Left lung (tissue), 10 donors: ENCODE measurements around the gene RBMS3. TPM values are rescaled to one million over a fixed set of nuclear protein-coding genes. Genes with fewer than 3 reads are reported as not detected.

ENCODE experiments used
- ATAC-seq: fragments of 200-7000 bp; cut with Tn5 transposase; one replicate; pipeline ENCODE4 v1.9.1; 2020; ENCODE audit warnings: moderate library complexity
- DNase-seq, 4 donors: peaks; one replicate each; pipeline ENCODE4 v3.0.0-alpha.2; 2013 to 2020
- H3K27ac ChIP-seq, 2 donors: fragments of 200-600 bp; sonication (generic) in 1 of 2; one replicate each; pipeline versions ENCODE4 v1.5.0 to v1.8.0; 2020 to 2021
- H3K27me3 ChIP-seq, 2 donors: fragments of 200-600 bp; sonication (generic) in 1 of 2; one replicate each; pipeline versions ENCODE4 v1.5.0 to v1.8.0; 2020 to 2021
- H3K36me3 ChIP-seq, 2 donors: fragments of 200-600 bp; sonication (generic) in 1 of 2; one replicate each; pipeline versions ENCODE4 v1.5.0 to v1.8.0; 2020 to 2021
- H3K4me1 ChIP-seq, 2 donors: fragments of 200-600 bp; one replicate each; pipeline ENCODE4 v1.8.0; 2021
- H3K4me3 ChIP-seq, 2 donors: fragments of 200-600 bp; sonication (generic) in 1 of 2; one replicate each; pipeline versions ENCODE4 v1.5.0 to v1.8.0; 2020 to 2021; ENCODE audit warnings: mild to moderate bottlenecking in 1 of 2
- H3K9me3 ChIP-seq, 2 donors: fragments of 200-600 bp; sonication (generic) in 1 of 2; one replicate each; pipeline versions ENCODE4 v1.5.0 to v1.8.0; 2020 to 2021
- CTCF ChIP-seq, 2 donors: fragments of 200-600 bp; sonication (generic) in 1 of 2; IDR thresholded peaks; one replicate each; pipeline versions ENCODE4 v1.5.0 to v1.8.0; 2021; ENCODE audit warnings: antibody characterized with exemption in 2 of 2
- intact Hi-C, 2 donors: fragments of 100-400 bp; cut with DNase I; formaldehyde crosslinking; loops; one replicate each; pipeline versions ENCODE4 v1.11.2 to v1.14.2; 2022
- polyA plus RNA-seq, 6 donors: library from polyadenylated mRNA; unstranded; fragments of 120-200 nt; gene quantifications; one replicate each; pipeline ENCODE4 v1.2.1, GENCODE V29; 2013; ENCODE audit not compliant: insufficient read length in 6 of 6
- total RNA-seq, 2 donors: library from RNA; stranded (reverse); fragmentation: NEBNext Ultra II Directional; extraction: Animal tissue kit (Norgen Biotek cat#: 25700); gene quantifications; one replicate each; pipeline ENCODE4 v1.2.1, GENCODE V29; 2021
- donor health status: DM: no; HTN: yes; CAD: no.
- donor health status: DM: no; HTN: no; CAD: no.

RBMS3 gene
- total and polyA plus RNA-seq, 8 donors = 27.1 to 51.6 (median 37.6) TPM

GRCh38 chr3:29484633-29485032 lies 203.8 kb downstream of the RBMS3 start:
- no peak for TF ChIP-seq CTCF (IDR thresholded peaks at IDR 0.05)
- no peak for ATAC-seq
- no peak overlapping the region for H3K27ac ChIP-seq

GRCh38 chr3:29486096-29486495 lies 205.2 kb downstream of the RBMS3 start:
- DNase-seq (no peak), ATAC-seq (peak; percentile 41)
- Histone ChIP-seq H3K27me3 (no peaks in the 10 kb centered on the region), H3K4me1 (no peaks in the 10 kb centered on the region), H3K4me3 (no peak overlapping the region), H3K9me3 (no peaks in the 10 kb centered on the region), H3K27ac (peak overlapping the region in 1 of 2 donors; percentile 16), H3K36me3 (no peaks in the 10 kb centered on the region)
- TF ChIP-seq CTCF (IDR thresholded peaks at IDR 0.05) = no peak
- intact Hi-C loops = no loop called here

More at GRCh38 chr3:29484633-29485032, 203.8 kb downstream of the RBMS3 start:
- DNase-seq = no peak
- Histone ChIP-seq H3K36me3 (no peaks in the 10 kb centered on the region), H3K9me3 (no peaks in the 10 kb centered on the region), H3K4me3 (no peak overlapping the region), H3K27me3 (no peaks in the 10 kb centered on the region), H3K4me1 (no peaks in the 10 kb centered on the region)
- intact Hi-C loops = no loop called here

- DNase-seq (no peak), ATAC-seq (no peak)
- intact Hi-C loops = no loop called here
- H3K4me3 ChIP-seq = no peak overlapping the region
- no peak for TF ChIP-seq CTCF (IDR thresholded peaks at IDR 0.05)
- H3K36me3 ChIP-seq = no peaks in the 10 kb centered on the region
- H3K4me1 ChIP-seq = no peaks in the 10 kb centered on the region
- H3K9me3 ChIP-seq = no peaks in the 10 kb centered on the region
- H3K27me3 ChIP-seq = no peaks in the 10 kb centered on the region
- no peak overlapping the region for H3K27ac ChIP-seq
Observed at GRCh38 chr3:29486917-29487316, 206.0 kb downstream of the RBMS3 start.

- TF ChIP-seq CTCF (IDR thresholded peaks at IDR 0.05) = no peak
- H3K4me3 ChIP-seq = no peak overlapping the region
- H3K9me3 ChIP-seq = no peaks in the 10 kb centered on the region
- no peaks in the 10 kb centered on the region for H3K27me3 ChIP-seq
- H3K4me1 ChIP-seq = no peaks in the 10 kb centered on the region
- DNase-seq = no peak
- H3K27ac ChIP-seq = no peak overlapping the region
- intact Hi-C loops = no loop called here
- ATAC-seq = no peak
- H3K36me3 ChIP-seq = no peaks in the 10 kb centered on the region
Observed at GRCh38 chr3:29488922-29489321, 208.1 kb downstream of the RBMS3 start.

- TF ChIP-seq CTCF (IDR thresholded peaks at IDR 0.05) = no peak
- ATAC-seq (no peak), DNase-seq (no peak)
- Histone ChIP-seq H3K27me3 (no peaks in the 10 kb centered on the region), H3K4me1 (no peaks in the 10 kb centered on the region), H3K4me3 (no peak overlapping the region), H3K36me3 (no peaks in the 10 kb centered on the region), H3K27ac (no peak overlapping the region), H3K9me3 (no peaks in the 10 kb centered on the region)
- intact Hi-C loops = no loop called here
Observed at GRCh38 chr3:29493109-29493508, 212.2 kb downstream of the RBMS3 start.
